GM23248 (cell line): ENCODE measurements around the gene PCDHB3. TPM values are rescaled to one million over a fixed set of nuclear protein-coding genes. Genes with fewer than 3 reads are reported as not detected.
A peak's percentile ranks its signal among the peaks of the same experiment; 100 is the strongest.
"Not testable (repeated sequence)": the region's sequence is repeated elsewhere in the genome, so short reads cannot be mapped to it uniquely, and the experiment has no call there.

Experiments used
- DNase-seq: peaks from one replicate; pipeline ENCODE4 v3.0.0-alpha.2; 2015
- H2AFZ ChIP-seq: fragments of 200-600 bp; sonication (generic); 2 replicates; pipeline ENCODE4 v1.6.1; 2016; ENCODE audit warnings: antibody characterized with exemption
- H3F3A ChIP-seq: fragments of 200-600 bp; sonication (generic); 2 replicates; pipeline ENCODE4 v1.6.1; 2016; ENCODE audit warnings: mild to moderate bottlenecking, antibody characterized with exemption, mixed run types; ENCODE audit not compliant: insufficient read depth
- H3K27ac ChIP-seq: fragments of 200-600 bp; sonication (generic); 2 replicates; pipeline ENCODE4 v1.5.1; 2016; ENCODE audit warnings: mild to moderate bottlenecking
- H3K27me3 ChIP-seq: fragments of 200-600 bp; sonication (generic); replicated peaks from 2 replicates; pipeline ENCODE4 v1.6.1; 2016; ENCODE audit warnings: mild to moderate bottlenecking; ENCODE audit not compliant: insufficient read depth
- H3K36me3 ChIP-seq: fragments of 200-600 bp; sonication (generic); 2 replicates; pipeline ENCODE4 v1.6.1; 2016; ENCODE audit warnings: low read depth, mild to moderate bottlenecking
- H3K4me1 ChIP-seq: fragments of 200-600 bp; sonication (generic); 2 replicates; pipeline ENCODE4 v1.6.1; 2016; ENCODE audit warnings: mild to moderate bottlenecking; ENCODE audit not compliant: insufficient read depth
- H3K4me2 ChIP-seq: fragments of 200-600 bp; sonication (generic); one replicate; pipeline ENCODE4 v1.6.1; 2016; ENCODE audit warnings: mild to moderate bottlenecking; ENCODE audit not compliant: unreplicated experiment
- H3K4me3 ChIP-seq: fragments of 200-600 bp; sonication (generic); 2 replicates; pipeline ENCODE4 v1.5.1; 2016; ENCODE audit warnings: mild to moderate bottlenecking
- H3K79me2 ChIP-seq: fragments of 200-600 bp; sonication (generic); 2 replicates; pipeline ENCODE4 v1.6.1; 2016; ENCODE audit warnings: mild to moderate bottlenecking; ENCODE audit not compliant: insufficient read depth
- H3K9ac ChIP-seq: fragments of 200-600 bp; sonication (generic); 2 replicates; pipeline ENCODE4 v1.6.1; 2016; ENCODE audit warnings: mild to moderate bottlenecking
- H3K9me2 ChIP-seq: fragments of 200-600 bp; sonication (generic); 2 replicates; pipeline ENCODE4 v1.6.1; 2016; ENCODE audit warnings: mixed run types, mild to moderate bottlenecking, moderate library complexity; ENCODE audit not compliant: insufficient read depth
- H3K9me3 ChIP-seq: fragments of 200-600 bp; sonication (generic); one replicate; pipeline ENCODE4 v1.6.1; 2017; ENCODE audit warnings: low read depth
- H4K20me1 ChIP-seq: fragments of 200-600 bp; sonication (generic); 2 replicates; pipeline ENCODE4 v1.6.0; 2016; ENCODE audit not compliant: insufficient read depth
- EZH2 ChIP-seq: fragments of 200-600 bp; sonication (generic); IDR thresholded peaks from 2 replicates; pipeline ENCODE4 v1.6.1; 2018; ENCODE audit warnings: antibody characterized with exemption, mild to moderate bottlenecking; ENCODE audit not compliant: insufficient read depth, poor library complexity, severe bottlenecking
- EZH2phosphoT487 ChIP-seq: fragments of 200-600 bp; sonication (generic); IDR thresholded peaks from 2 replicates; pipeline ENCODE4 v1.6.1; 2018; ENCODE audit warnings: antibody characterized with exemption, moderate library complexity, mild to moderate bottlenecking, low read depth; ENCODE audit not compliant: insufficient read depth
- WGBS, 2 experiments: methylation state at CpG; one replicate each; pipeline ENCODE4 v1.1.6; 2015 to 2017; ENCODE audit warnings: low lambda C conversion rate in 2 of 2, low coverage in 1 of 2; ENCODE audit errors: missing lambda C conversion rate in 2 of 2; 5-methylcytosine and 5-hydroxymethylcytosine counted together
- in situ Hi-C: fragments of 300-500 bp; cut with MboI; formaldehyde crosslinking; loops from 2 replicates; pipeline ENCODE4 v1.15.0; 2020
- polyA plus RNA-seq: library from polyadenylated mRNA; unstranded; fragments of >200 nt; fragmentation: Nextera tagmentation; extraction: Ambion mirVana; gene quantifications from 2 replicates; pipeline ENCODE4 v1.2.1, GENCODE V29; 2016
- total RNA-seq: library from RNA; depleted of rRNA; stranded (reverse); fragments of >200 nt; shearing (Covaris generic); gene quantifications from 2 replicates; pipeline ENCODE4 v1.2.3, GENCODE V29; 2014

The PCDHB3 gene
- total and polyA plus RNA-seq, 2 experiments from 2014 or later = 0.23 to 0.76 TPM

- Histone ChIP-seq H3K36me3 (no peaks in the 10 kb centered on the region), H2AFZ (no peak overlapping the region), H3K4me2 (no peak overlapping the region), H3K79me2 (no peaks in the 10 kb centered on the region), H3K4me1 (peaks cover 6% of the 10 kb centered on the region; the same call in 1 of the 2 replicates), H3K9ac (no peak overlapping the region), H3K9me3 (no peaks in the 10 kb centered on the region), H3F3A (no peaks in the 10 kb centered on the region), H4K20me1 (no peaks in the 10 kb centered on the region), H3K4me3 (no peak overlapping the region), H3K27ac (no peak overlapping the region), H3K27me3 (peaks cover 5% of the 10 kb centered on the region; the same call in 1 of the 2 replicates), H3K9me2 (no peaks in the 10 kb centered on the region)
- in situ Hi-C loops = no loop called here
- TF ChIP-seq EZH2 (no peak), EZH2phosphoT487 (no peak)
- no peak for DNase-seq
Measured at GRCh38 chr5:141082228-141082627, 18.0 kb upstream of the PCDHB3 start.

- H3K27ac ChIP-seq = peak overlapping the region; percentile 51
Measured at GRCh38 chr5:141084487-141084989, 15.7 kb upstream of the PCDHB3 start.

GRCh38 chr5:141094481-141095262, 5.6 kb upstream of the PCDHB3 start, which contains the start of gene PCDHB2:
Gene PCDHB2, plus strand, starts transcription at chr5:141094615. Its CDS starts 176 bp downstream, at chr5:141094791.
- WGBS, 2 experiments = 9 to 12% methylated on average over 29 of the region's 29 CpGs
- H3F3A ChIP-seq = no peaks in the 10 kb centered on the region
- H2AFZ ChIP-seq = peak within 1 kb of the TSS; percentile 79
- H3K9me2 ChIP-seq = no peaks in the 10 kb centered on the region
- H3K9me3 ChIP-seq = no peaks in the 10 kb centered on the region
- H3K9ac ChIP-seq = peak within 1 kb of the TSS; percentile 74
- no peaks in the 10 kb centered on the region for H4K20me1 ChIP-seq
- peak within 1 kb of the TSS; percentile 34; the same call in 1 of the 2 replicates for H3K27ac ChIP-seq
- H3K79me2 ChIP-seq = no peaks in the 10 kb centered on the region
- H3K4me2 ChIP-seq = peak within 1 kb of the TSS; percentile 61
- TF ChIP-seq EZH2phosphoT487 = no peak
- TF ChIP-seq EZH2 = no peak
- H3K27me3 ChIP-seq = peaks cover 11% of the 10 kb centered on the region; the same call in 1 of the 2 replicates
- H3K36me3 ChIP-seq = no peaks in the 10 kb centered on the region
- peak; percentile 80 for DNase-seq
- H3K4me3 ChIP-seq = peak within 1 kb of the TSS; percentile 72
- no peaks in the 10 kb centered on the region for H3K4me1 ChIP-seq
- in situ Hi-C loops = no loop called here

More at GRCh38 chr5:141084487-141084989, 15.7 kb upstream of the PCDHB3 start:
- H3K9me2 ChIP-seq = no peaks in the 10 kb centered on the region
- H3K79me2 ChIP-seq = no peaks in the 10 kb centered on the region
- H3K4me1 ChIP-seq = peaks cover 6% of the 10 kb centered on the region; the same call in 1 of the 2 replicates
- WGBS, 2 experiments = 10 to 11% methylated on average over 21 of the region's 21 CpGs
- peak overlapping the region; percentile 83 for H3K4me3 ChIP-seq
- no peaks in the 10 kb centered on the region; the same call in 1 of the 2 replicates for H3K27me3 ChIP-seq
- H3K4me2 ChIP-seq = peak overlapping the region; percentile 83
- no peaks in the 10 kb centered on the region for H4K20me1 ChIP-seq
- H3K36me3 ChIP-seq = no peaks in the 10 kb centered on the region
- no peaks in the 10 kb centered on the region for H3F3A ChIP-seq
- peak overlapping the region; percentile 98 for H2AFZ ChIP-seq
- TF ChIP-seq EZH2phosphoT487 (no peak), EZH2 (no peak)
- in situ Hi-C loops = no loop called here
- H3K9me3 ChIP-seq = no peaks in the 10 kb centered on the region
- peak; percentile 85 for DNase-seq
- H3K9ac ChIP-seq = peak overlapping the region; percentile 77

GRCh38 chr5:141095263-141095641, 5.0 kb upstream of the PCDHB3 start:
- Histone ChIP-seq H2AFZ (peak overlapping the region; percentile 79), H3K9me2 (no peaks in the 10 kb centered on the region), H3K27me3 (peaks cover 11% of the 10 kb centered on the region; the same call in 1 of the 2 replicates), H3K79me2 (no peaks in the 10 kb centered on the region), H3K36me3 (no peaks in the 10 kb centered on the region), H3F3A (no peaks in the 10 kb centered on the region), H3K9me3 (no peaks in the 10 kb centered on the region), H3K27ac (no peak overlapping the region), H3K4me1 (no peaks in the 10 kb centered on the region), H3K4me2 (peak overlapping the region; percentile 61), H3K4me3 (peak overlapping the region; percentile 72), H4K20me1 (no peaks in the 10 kb centered on the region), H3K9ac (peak overlapping the region; percentile 74)
- TF ChIP-seq EZH2 (no peak), EZH2phosphoT487 (no peak)
- WGBS, 2 experiments = 28 to 30% methylated on average over 12 of the region's 12 CpGs
- in situ Hi-C loops = no loop called here
- DNase-seq = peak; percentile 7

- DNase-seq, in situ Hi-C loops: not testable (repeated sequence)
Measured at GRCh38 chr5:141096181-141096580, 4.1 kb upstream of the PCDHB3 start.

GRCh38 chr5:141096586-141096985, 3.7 kb upstream of the PCDHB3 start:
- H3K27ac ChIP-seq, H3K4me1 ChIP-seq, in situ Hi-C loops, H2AFZ ChIP-seq, H3K4me2 ChIP-seq, H3K4me3 ChIP-seq, H3F3A ChIP-seq, DNase-seq, H3K9me3 ChIP-seq, H3K27me3 ChIP-seq, H3K9me2 ChIP-seq, H3K79me2 ChIP-seq, H4K20me1 ChIP-seq, H3K9ac ChIP-seq, H3K36me3 ChIP-seq: not testable (repeated sequence)
- WGBS, 2 experiments = 48 to 53% methylated on average over 20 to 24 of the region's 38 CpGs

More at GRCh38 chr5:141096181-141096580, 4.1 kb upstream of the PCDHB3 start:
- H3K9me3 ChIP-seq, H4K20me1 ChIP-seq, H2AFZ ChIP-seq, H3K27ac ChIP-seq, H3K9me2 ChIP-seq, H3F3A ChIP-seq, H3K4me2 ChIP-seq, H3K36me3 ChIP-seq, H3K9ac ChIP-seq, H3K4me3 ChIP-seq, H3K4me1 ChIP-seq, H3K79me2 ChIP-seq: not testable (repeated sequence)
- H3K27me3 ChIP-seq = peaks cover 11% of the 10 kb centered on the region; the same call in 1 of the 2 replicates
- WGBS, 2 experiments = 33 to 59% methylated on average over 3 to 20 of the region's 46 CpGs
